PC-3 (cell line): ENCODE data around the gene JAZF1. TPM values are rescaled to one million over a fixed set of nuclear protein-coding genes. Genes with fewer than 3 reads are reported as not detected.

Experiments
- ATAC-seq: fragments of 200-7000 bp; cut with Tn5 transposase; 2 replicates; pipeline ENCODE4 v1.9.1; 2020; ENCODE audit warnings: mild to moderate bottlenecking, moderate library complexity
- BruUV-seq: library from RNA; stranded (reverse); fragments of 400-500 nt; replicated peaks from 2 replicates; lab custom pipeline; 2021; lab: Mats Ljungman, UMichigan
- CTCF ChIA-PET: fragments of 300-600 bp; sonication (Branson Sonifier 250); formaldehyde crosslinking; loops from one replicate; lab custom pipeline; 2022; ENCODE audit warnings: antibody characterized with exemption; lab: Charles Lee
- POLR2A ChIA-PET: fragments of 300-600 bp; sonication (Branson Sonifier 250); formaldehyde crosslinking; loops from one replicate; lab custom pipeline; 2022; ENCODE audit warnings: antibody characterized with exemption; ENCODE audit not compliant: unreplicated experiment; lab: Charles Lee
- DNase-seq: peaks from one replicate; pipeline ENCODE4 v3.0.0-alpha.2; 2015
- H2AFZ ChIP-seq: fragments of 300-600 bp; sonication (generic); 2 replicates; pipeline ENCODE4 v1.6.0; 2016; ENCODE audit warnings: antibody characterized with exemption, low read length
- H3F3A ChIP-seq: fragments of 300-600 bp; sonication (generic); one replicate; pipeline ENCODE4 v1.6.0; 2017; ENCODE audit warnings: antibody characterized with exemption, low read length, control low read depth, mild to moderate bottlenecking; ENCODE audit not compliant: unreplicated experiment
- H3K27ac ChIP-seq: fragments of 300-600 bp; sonication (generic); 2 replicates; pipeline ENCODE4 v1.5.1; 2016; ENCODE audit warnings: mild to moderate bottlenecking, low read length
- H3K27me3 ChIP-seq: fragments of 300-600 bp; sonication (generic); 2 replicates; pipeline ENCODE4 v1.6.1; 2016; ENCODE audit warnings: low read length, mixed read lengths
- H3K36me3 ChIP-seq: fragments of 300-600 bp; sonication (generic); 2 replicates; pipeline ENCODE4 v1.6.1; 2016; ENCODE audit warnings: low read depth, mixed run types, low read length, mixed read lengths
- H3K4me1 ChIP-seq: fragments of 300-600 bp; sonication (generic); 2 replicates; pipeline ENCODE4 v1.5.1; 2016; ENCODE audit warnings: low read length; ENCODE audit not compliant: insufficient read depth
- H3K4me2 ChIP-seq: fragments of 300-600 bp; sonication (generic); 2 replicates; pipeline ENCODE4 v1.6.0; 2016; ENCODE audit warnings: low read length
- H3K4me3 ChIP-seq: fragments of 300-600 bp; sonication (generic); 2 replicates; pipeline ENCODE4 v1.5.1; 2016; ENCODE audit warnings: mild to moderate bottlenecking, low read length, mixed read lengths
- H3K79me2 ChIP-seq: fragments of 300-600 bp; sonication (generic); 2 replicates; pipeline ENCODE4 v1.6.1; 2017; ENCODE audit warnings: low read length, mixed read lengths
- H3K9ac ChIP-seq: fragments of 300-600 bp; sonication (generic); 2 replicates; pipeline ENCODE4 v1.6.0; 2016; ENCODE audit warnings: mild to moderate bottlenecking, low read length
- H3K9me2 ChIP-seq: fragments of 300-600 bp; sonication (generic); replicated peaks from 2 replicates; pipeline ENCODE4 v1.6.1; 2016; ENCODE audit warnings: mixed run types, low read length, mixed read lengths
- H3K9me3 ChIP-seq: fragments of 300-600 bp; sonication (generic); 2 replicates; pipeline ENCODE4 v1.6.1; 2016; ENCODE audit warnings: low read length, mixed read lengths
- H4K20me1 ChIP-seq: fragments of 300-600 bp; sonication (generic); 2 replicates; pipeline ENCODE4 v1.6.1; 2016; ENCODE audit warnings: low read length, mixed read lengths
- CTCF ChIP-seq: fragments of 300-600 bp; sonication (generic); conservative IDR thresholded peaks from 2 replicates; pipeline ENCODE4 v1.5.1; 2017; ENCODE audit warnings: antibody characterized with exemption, low read depth, mild to moderate bottlenecking, low read length
- EZH2 ChIP-seq: fragments of 300-600 bp; sonication (generic); IDR thresholded peaks from one replicate; pipeline ENCODE4 v1.6.1; 2017; ENCODE audit warnings: antibody characterized with exemption, mild to moderate bottlenecking, low read length; ENCODE audit not compliant: unreplicated experiment
- EZH2phosphoT487 ChIP-seq: fragments of 300-600 bp; sonication (generic); IDR thresholded peaks from 2 replicates; pipeline ENCODE4 v1.6.1; 2018; ENCODE audit warnings: mild to moderate bottlenecking, antibody characterized with exemption, low read length, borderline replicate concordance
- intact Hi-C: fragments of 100-400 bp; cut with micrococcal nuclease; formaldehyde crosslinking; loops from 2 replicates; pipeline ENCODE4 v1.9.0; 2023
- total RNA-seq: library from RNA; depleted of rRNA; stranded (reverse); fragments of >200 nt; gene quantifications from 2 replicates; pipeline ENCODE4 v1.2.3, GENCODE V29; 2014

JAZF1 gene
- total RNA-seq, 1 experiment from 2014 or later = 2.3 TPM

DNA sequence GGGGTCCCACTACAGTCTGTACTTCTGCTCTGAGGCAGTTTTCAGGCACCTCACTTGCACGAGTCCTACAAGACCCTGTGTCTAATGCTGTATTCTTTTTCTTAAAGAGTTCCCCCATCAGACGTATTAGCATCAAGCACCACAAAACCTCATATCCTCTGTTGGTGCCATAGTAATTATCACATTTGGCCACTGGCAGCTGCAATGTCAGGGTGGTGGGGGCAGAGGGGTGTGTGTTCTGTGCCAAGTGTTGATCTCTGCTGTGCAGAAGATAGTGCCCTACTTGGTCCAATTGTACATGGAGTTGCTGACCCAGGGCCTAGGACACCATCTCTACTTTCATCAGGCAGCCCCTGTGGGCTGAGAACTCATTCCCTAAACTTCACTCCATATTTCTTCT lies 20.0 kb upstream of the JAZF1 start:
- intact Hi-C loops = no loop called here
- ATAC-seq = no peak
- Histone ChIP-seq H3K4me1 (no peaks in the 10 kb centered on the region), H3K36me3 (no peaks in the 10 kb centered on the region), H3K9me3 (no peaks in the 10 kb centered on the region), H3K79me2 (no peaks in the 10 kb centered on the region), H3F3A (no peaks in the 10 kb centered on the region), H3K9me2 (no peaks in the 10 kb centered on the region), H3K27me3 (peaks cover 18% of the 10 kb centered on the region), H3K4me3 (no peak overlapping the region), H4K20me1 (no peaks in the 10 kb centered on the region), H3K4me2 (no peak overlapping the region), H3K27ac (no peak overlapping the region), H2AFZ (no peak overlapping the region), H3K9ac (no peak overlapping the region)
- POLR2A ChIA-PET = no interaction called here
- CTCF ChIA-PET = no interaction called here
- no peak for TF ChIP-seq EZH2phosphoT487
- no peak for TF ChIP-seq CTCF
- no peak for TF ChIP-seq EZH2
- DNase-seq = no peak
- no TSS peak for BruUV-seq

DNA sequence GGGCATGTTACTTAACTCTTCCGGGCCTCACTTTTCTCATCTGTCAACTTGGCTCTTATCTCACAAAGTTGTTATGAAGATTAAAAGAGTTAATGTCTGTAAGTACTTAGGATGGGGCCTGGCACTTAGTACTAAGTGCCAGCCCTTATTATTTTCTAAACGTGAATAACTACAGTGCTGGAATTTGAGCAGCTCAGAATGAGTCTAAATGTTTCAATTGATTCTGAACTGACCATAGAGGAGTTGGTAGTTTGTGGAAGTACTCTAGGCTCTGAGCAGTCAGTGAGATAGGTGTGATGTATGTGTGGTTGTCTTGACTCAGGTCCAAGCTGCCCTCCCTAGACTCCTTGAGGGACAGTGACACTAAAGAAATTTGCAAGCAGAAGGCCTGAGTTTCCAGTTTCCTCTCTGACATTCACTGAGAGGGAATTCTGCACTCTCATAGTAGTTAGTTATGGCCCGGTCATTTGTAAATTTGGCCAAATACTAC lies 18.5 kb upstream of the JAZF1 start:
- Histone ChIP-seq H3K4me2 (no peak overlapping the region), H3K9me3 (no peaks in the 10 kb centered on the region), H2AFZ (no peak overlapping the region), H4K20me1 (no peaks in the 10 kb centered on the region), H3K4me1 (no peaks in the 10 kb centered on the region), H3K9me2 (no peaks in the 10 kb centered on the region), H3K4me3 (no peak overlapping the region), H3F3A (no peaks in the 10 kb centered on the region), H3K27ac (no peak overlapping the region), H3K36me3 (no peaks in the 10 kb centered on the region), H3K27me3 (peaks cover 18% of the 10 kb centered on the region), H3K79me2 (no peaks in the 10 kb centered on the region), H3K9ac (no peak overlapping the region)
- no TSS peak for BruUV-seq
- ATAC-seq (no peak), DNase-seq (no peak)
- ChIA-PET CTCF (no interaction called here), POLR2A (no interaction called here)
- intact Hi-C loops = no loop called here
- TF ChIP-seq EZH2phosphoT487 (no peak), CTCF (no peak)

GRCh38 chr7:28195910-28196620 lies 15.5 kb upstream of the JAZF1 start:
- H3F3A ChIP-seq = no peaks in the 10 kb centered on the region
- intact Hi-C loops = no loop called here
- H2AFZ ChIP-seq = no peak overlapping the region
- ATAC-seq (no peak), DNase-seq (no peak)
- H3K9ac ChIP-seq = no peak overlapping the region
- no peak overlapping the region for H3K4me2 ChIP-seq
- no peaks in the 10 kb centered on the region for H3K9me3 ChIP-seq
- H3K79me2 ChIP-seq = no peaks in the 10 kb centered on the region
- peaks cover 8% of the 10 kb centered on the region for H3K27me3 ChIP-seq
- no peaks in the 10 kb centered on the region for H3K9me2 ChIP-seq
- H3K4me1 ChIP-seq = no peaks in the 10 kb centered on the region
- TF ChIP-seq CTCF (no peak), EZH2 (no peak), EZH2phosphoT487 (no peak)
- no peaks in the 10 kb centered on the region for H3K36me3 ChIP-seq
- no peaks in the 10 kb centered on the region for H4K20me1 ChIP-seq
- BruUV-seq = no TSS peak
- no peak overlapping the region for H3K4me3 ChIP-seq
- H3K27ac ChIP-seq = no peak overlapping the region
- CTCF ChIA-PET = no interaction called here
- POLR2A ChIA-PET = no interaction called here
